ENCODE results near the gene NUP210L. TPM values are rescaled to one million over a fixed set of nuclear protein-coding genes. Genes with fewer than 3 reads are reported as not detected.

The NUP210L gene
- total and polyA plus RNA-seq, 9 of the 15 experiments (the other 6 are each of a cell fraction or from before 2014, with no cell fraction given): 0.01 to 0.04 TPM; not detected in 7

DNA sequence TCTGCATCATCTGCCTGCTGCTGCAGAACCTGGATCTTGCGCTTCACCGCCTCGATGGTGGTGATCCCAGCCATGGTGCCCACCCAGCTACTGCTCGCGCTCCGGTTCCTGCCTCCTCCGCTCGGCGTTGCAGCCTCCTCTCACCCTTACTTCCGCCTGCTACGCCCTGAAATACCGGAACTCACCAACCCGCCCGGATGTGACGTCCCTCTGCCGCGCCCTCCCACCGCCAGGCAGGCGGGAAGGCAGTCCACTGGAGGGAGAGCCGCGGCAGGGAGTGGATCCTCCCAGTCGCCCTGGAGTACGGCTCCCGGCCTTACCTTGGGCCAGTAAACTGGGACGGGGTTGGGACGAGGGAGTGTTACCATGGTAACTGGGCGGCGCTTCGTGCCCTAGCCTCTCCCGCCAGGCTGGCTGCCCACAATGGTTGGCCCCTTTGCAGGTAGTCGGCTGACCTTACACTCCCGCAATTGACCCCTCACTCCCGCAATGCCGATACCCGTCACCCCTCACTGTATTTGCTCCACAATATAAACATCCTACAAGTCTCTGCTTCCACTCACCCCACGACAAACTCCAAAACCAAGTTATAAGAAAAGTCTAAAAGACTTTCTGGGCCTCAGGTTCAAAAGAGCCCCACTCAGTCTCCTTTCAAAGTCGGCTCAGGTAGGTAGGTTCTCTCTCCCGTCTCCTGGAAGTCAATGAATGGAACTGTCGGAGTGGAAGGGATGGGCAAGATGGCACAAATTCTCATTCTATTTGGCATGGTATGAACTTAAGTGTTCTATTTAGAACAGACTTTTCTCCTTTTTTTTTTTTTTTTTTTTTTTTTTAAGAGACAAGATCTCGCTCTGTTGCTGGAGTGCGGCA is 28.4 kb upstream of the NUP210L start (continued):
- TF ChIP-seq ZBTB40 (IDR thresholded peaks at IDR 0.05) (peak; percentile 98), ZBTB40 (CRISPR knock-in tag; IDR thresholded peaks at IDR 0.05) (no peak), SP1 (CRISPR knock-in tag; IDR thresholded peaks at IDR 0.05) (peak; percentile 89), POLR2G (IDR thresholded peaks at IDR 0.05; ENCODE audit: low read depth, low read length) (peak; percentile 98), BHLHE40 (IDR thresholded peaks at IDR 0.05; ENCODE audit: low read length) (peak; percentile 8; the same call in 1 of the 2 replicates), SIN3A (IDR thresholded peaks at IDR 0.05; ENCODE audit: borderline replicate concordance in 2 of 2, control insufficient read depth in 1 of 2, low read depth in 2 of 2, low read length in 2 of 2) (peak in 1 of 2 experiments; percentile 23; a peak in 1 of 4 replicates)
- TF ChIP-seq, protein P1, sequence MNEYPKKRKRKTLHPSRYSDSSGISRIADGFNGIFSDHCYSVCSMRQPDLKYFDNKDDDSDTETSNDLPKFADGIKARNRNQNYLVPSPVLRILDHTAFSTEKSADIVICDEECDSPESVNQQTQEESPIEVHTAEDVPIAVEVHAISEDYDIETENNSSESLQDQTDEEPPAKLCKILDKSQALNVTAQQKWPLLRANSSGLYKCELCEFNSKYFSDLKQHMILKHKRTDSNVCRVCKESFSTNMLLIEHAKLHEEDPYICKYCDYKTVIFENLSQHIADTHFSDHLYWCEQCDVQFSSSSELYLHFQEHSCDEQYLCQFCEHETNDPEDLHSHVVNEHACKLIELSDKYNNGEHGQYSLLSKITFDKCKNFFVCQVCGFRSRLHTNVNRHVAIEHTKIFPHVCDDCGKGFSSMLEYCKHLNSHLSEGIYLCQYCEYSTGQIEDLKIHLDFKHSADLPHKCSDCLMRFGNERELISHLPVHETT (CRISPR knock-in tag; conservative IDR thresholded peaks at IDR 0.05 in 1 of 2, IDR thresholded peaks at IDR 0.05 in 1 of 2): 0 out of 4 replicates have a peak, but pooled peaks of 1 of the 2 experiments have one; percentile 33
- TF ChIP-seq, protein P2, sequence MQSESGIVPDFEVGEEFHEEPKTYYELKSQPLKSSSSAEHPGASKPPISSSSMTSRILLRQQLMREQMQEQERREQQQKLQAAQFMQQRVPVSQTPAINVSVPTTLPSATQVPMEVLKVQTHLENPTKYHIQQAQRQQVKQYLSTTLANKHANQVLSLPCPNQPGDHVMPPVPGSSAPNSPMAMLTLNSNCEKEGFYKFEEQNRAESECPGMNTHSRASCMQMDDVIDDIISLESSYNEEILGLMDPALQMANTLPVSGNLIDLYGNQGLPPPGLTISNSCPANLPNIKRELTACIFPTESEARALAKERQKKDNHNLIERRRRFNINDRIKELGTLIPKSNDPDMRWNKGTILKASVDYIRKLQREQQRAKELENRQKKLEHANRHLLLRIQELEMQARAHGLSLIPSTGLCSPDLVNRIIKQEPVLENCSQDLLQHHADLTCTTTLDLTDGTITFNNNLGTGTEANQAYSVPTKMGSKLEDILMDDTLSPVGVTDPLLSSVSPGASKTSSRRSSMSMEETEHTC (IDR thresholded peaks at IDR 0.05): no peak; the same call in 1 of the 2 replicates
- TF ChIP-seq, protein P3, sequence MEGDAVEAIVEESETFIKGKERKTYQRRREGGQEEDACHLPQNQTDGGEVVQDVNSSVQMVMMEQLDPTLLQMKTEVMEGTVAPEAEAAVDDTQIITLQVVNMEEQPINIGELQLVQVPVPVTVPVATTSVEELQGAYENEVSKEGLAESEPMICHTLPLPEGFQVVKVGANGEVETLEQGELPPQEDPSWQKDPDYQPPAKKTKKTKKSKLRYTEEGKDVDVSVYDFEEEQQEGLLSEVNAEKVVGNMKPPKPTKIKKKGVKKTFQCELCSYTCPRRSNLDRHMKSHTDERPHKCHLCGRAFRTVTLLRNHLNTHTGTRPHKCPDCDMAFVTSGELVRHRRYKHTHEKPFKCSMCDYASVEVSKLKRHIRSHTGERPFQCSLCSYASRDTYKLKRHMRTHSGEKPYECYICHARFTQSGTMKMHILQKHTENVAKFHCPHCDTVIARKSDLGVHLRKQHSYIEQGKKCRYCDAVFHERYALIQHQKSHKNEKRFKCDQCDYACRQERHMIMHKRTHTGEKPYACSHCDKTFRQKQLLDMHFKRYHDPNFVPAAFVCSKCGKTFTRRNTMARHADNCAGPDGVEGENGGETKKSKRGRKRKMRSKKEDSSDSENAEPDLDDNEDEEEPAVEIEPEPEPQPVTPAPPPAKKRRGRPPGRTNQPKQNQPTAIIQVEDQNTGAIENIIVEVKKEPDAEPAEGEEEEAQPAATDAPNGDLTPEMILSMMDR (IDR thresholded peaks at IDR 0.05 in 2 of 3, conservative IDR thresholded peaks at IDR 0.05 in 1 of 3; ENCODE audit: insufficient read depth in 2 of 3, low read depth in 1 of 3, low read length in 3 of 3): 0 out of 6 replicates have a peak, but pooled peaks of 1 of the 3 experiments have one; percentile 0

Measured in K562 (cell line).